ENCODE measurements around the gene USP47.

Gene USP47

DNA sequence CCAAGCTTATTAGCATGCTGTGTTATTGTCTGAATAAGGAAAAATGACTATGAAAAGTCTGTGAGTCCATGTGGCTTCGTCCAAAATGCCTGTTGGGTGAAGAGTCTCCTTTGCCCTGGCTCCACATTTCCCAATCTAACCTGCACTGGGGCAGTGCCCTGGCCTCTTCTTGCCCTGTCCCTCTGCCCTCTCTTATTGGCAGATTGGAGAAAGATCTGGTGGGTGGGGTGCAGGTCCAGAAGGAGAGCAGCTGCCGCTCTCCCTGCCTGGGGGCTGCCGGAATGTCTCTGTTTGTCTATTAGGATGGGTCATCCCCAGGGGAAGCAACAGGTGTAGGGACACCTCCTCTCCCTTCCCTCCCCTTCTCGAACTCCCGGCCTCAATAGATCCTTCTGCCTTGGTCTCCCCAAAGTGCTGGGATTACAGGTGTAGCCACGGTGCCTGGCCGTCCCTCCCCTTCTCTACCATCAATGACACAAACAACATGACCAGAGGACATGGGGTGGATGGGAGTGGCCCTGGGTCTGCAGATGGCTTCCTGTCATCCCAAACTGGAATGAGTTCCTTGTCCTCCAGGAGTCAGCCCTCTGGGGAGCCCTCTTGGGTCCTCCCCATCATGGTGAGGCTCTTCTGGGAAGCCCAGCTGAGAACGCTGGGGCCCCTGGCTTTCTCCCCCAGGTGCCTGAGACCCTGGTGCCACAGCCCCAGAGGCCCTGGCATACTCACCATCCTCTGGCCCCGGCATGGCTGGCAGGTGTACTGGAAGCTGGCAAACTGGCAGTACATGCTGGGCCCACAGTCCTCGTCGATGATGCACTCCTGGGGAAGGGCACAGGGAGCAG lies 126.1 kb downstream of the USP47 start:
- DNase-seq: no peak

DNA sequence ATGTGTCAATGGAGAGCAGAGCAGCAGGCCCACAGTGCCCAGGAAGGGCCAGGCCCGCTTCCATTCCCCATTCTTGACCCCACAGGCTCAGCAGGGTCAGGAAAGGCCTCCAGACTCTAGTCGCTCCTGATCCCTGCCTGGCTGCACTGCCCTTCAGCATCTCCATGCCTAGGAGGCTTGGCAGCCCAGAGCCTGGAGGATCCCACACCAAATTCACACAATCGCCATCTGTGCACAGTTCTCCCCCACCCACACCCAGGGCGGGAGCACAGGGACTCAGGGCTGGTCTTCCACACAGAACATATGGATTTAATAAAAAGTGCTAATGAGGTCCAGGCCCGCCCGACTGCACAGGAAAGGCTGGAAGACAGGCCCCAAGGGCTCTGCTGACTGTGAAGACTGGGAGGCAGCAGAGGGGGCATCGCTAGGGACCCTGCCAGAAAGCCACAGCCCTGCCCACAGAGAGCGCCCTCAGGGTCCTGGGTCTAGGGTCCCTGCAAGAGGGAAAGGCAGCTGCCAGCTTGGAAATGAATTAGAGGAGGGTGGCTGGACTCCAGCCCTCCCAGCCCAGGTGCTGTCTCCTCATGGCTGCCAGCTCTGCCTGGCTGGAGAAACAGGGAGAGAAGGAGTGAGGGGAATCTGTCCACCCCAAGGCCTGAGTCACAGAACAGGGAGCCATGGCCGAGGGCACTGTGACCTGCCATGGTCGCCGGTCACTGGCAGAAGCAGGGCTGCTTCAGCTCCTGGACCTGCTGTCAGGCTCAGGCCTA lies 126.9 kb downstream of the USP47 start:
- DNase-seq: peak; percentile 56

DNA sequence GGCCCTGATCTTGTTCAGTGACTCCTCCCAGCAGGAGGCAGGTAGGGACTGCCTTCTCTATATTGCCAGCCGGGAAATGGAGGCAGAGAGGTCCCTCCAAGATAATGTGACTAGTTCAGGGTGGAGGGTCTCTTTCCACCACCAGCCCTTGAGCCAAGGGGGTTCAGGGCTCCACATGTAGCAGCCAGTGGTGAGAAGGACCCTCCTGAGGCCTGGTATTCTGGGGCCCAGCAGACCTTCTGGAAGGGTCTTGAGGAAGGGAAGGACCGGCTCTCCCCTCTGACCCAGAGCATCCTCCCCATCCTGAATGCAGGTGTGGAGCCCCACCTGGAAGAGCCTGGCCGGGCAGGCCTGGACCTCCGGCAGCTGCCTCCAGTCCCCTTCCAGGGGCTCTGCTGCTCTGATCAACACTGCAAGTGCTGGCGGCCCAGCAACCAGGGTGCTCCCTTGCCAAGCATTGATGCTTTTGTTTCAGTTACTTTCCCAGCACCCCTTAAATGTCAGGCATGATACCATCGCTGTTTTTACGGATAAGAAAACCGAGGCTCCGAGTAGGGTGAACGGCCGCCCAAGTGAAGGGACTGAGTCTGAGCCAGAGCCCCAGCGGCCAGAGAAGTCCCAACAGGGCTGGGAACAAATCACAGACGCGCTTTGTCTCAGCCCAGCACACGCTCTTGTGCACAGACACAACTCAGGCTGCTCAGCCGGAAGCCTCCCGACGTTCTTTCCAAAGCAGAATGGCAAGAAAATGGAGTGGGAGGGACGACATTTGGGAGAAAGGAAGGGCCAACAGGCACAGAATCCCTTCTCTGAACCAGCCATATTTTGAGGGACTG lies 127.8 kb downstream of the USP47 start:
- DNase-seq: peak; percentile 40

DNA sequence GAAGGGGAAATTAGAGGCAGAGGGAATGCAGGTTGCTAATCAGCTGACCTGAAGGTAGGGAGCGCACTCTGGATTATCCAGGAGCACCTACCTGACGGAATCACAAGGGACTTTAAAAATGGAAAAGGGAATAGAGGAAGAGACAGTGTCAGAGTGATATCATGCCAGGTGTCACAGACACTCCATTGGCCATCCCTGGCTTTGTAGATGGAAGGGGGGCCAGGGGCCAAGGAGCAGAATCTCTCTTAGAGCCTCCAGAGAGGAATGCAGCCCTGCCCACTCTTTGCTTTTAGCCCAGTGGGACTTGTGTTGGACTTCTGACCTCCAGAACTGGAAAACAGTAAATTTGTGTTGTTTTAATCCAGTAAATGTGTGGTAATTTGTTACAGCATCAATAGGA lies 128.8 kb downstream of the USP47 start:
- peak; percentile 8 for DNase-seq

DNA sequence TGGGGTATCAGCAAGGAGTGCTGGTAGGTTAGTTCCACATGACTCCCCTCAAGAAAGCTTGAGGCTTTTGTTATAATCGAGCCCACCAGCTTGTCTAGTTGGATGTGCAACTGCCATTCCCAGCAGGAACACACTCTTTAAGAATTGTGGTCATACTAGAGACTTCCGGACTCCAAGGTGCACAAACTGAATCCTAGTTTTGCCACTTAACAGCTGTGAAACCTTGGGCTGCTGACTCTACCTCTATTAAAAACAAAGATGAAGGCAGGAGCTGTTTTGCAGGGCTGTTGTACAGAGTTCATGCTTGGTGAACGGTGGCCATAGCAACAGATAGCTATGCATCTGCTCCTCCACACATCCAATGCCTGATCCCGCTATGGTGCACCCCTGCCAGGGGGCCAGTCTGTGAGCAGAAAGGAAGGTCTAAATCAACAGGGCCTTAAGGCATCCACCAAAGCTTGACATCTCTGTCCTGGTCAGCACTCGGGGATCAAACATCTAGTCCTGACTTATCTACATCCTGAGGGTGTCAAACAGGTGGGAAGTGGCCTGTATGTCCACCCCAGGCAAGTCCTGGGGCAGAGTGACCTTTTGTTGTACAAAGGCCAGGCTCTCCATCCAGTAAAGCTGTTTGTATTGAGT lies 130.3 kb downstream of the USP47 start:
- peak; percentile 70 for DNase-seq

DNA sequence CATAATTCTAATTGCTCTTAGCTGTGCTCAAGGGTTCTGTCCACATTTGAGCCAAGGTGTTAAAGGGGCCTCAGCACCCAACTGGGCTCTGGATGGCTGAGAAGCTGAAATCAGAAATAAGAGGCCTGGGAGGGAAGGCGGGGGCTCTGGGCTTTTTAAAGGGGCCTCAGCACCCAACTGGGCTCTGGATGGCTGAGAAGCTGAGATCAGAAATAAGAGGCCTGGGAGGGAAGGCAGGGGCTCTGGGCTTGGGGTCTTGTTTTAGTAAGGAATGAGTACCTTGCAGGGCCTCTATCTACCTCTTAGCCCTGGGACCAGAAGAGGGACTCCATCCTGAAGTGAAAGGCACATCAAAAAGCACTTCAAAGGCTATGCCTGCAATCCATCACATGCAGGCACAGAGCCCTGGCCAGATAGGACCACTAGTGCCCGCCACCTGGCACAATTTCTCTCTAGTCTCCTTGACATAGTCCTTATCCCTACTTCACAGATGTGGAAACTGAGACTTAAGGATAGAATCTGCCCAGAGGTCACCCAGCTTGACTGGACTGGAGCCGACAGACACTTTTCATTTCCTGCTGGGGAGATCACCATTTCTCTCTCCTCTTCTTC lies 131.1 kb downstream of the USP47 start:
- DNase-seq: no peak

DNA sequence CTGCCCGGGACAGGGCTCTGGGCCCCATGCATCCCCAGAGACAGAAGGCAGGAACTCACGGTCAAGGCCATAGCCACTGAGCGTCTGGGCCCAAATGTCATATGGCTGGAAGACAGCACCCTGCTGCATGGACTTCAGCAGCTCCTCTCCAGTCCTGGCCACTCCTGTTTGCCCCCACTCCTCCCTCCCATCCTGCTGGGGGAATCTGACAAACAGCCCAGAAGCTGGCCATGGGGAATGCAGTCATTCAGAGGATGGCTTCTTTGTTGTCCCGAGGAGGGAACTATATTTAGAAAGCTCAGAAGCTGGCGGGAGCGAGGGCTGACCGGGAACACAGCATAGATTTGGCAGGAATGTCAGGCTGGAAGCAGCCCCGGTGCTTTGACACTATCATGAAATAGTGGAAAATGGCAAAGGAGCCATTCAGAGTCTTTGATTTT lies 131.6 kb downstream of the USP47 start:
- peak; percentile 30 for DNase-seq

DNA sequence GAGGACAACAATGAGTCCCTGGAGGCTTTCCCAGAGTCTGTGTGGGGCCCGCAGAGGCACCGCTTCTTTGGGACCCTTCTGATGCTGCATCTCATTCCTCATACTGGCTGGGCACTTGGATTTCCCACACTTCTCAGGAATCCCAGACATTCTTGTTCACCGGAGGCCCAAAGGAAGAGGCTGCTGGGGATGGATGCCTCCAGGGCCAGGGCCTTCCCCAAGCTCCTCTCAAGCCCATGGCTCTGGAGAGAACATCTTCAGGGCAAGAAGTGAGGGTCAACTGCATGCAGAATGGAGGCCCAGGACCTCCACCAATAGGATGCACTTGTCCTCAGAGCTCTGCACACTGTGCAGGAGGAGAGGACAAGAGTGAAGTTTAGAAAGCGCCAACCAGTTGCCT lies 132.1 kb downstream of the USP47 start:
- no peak for DNase-seq

DNA sequence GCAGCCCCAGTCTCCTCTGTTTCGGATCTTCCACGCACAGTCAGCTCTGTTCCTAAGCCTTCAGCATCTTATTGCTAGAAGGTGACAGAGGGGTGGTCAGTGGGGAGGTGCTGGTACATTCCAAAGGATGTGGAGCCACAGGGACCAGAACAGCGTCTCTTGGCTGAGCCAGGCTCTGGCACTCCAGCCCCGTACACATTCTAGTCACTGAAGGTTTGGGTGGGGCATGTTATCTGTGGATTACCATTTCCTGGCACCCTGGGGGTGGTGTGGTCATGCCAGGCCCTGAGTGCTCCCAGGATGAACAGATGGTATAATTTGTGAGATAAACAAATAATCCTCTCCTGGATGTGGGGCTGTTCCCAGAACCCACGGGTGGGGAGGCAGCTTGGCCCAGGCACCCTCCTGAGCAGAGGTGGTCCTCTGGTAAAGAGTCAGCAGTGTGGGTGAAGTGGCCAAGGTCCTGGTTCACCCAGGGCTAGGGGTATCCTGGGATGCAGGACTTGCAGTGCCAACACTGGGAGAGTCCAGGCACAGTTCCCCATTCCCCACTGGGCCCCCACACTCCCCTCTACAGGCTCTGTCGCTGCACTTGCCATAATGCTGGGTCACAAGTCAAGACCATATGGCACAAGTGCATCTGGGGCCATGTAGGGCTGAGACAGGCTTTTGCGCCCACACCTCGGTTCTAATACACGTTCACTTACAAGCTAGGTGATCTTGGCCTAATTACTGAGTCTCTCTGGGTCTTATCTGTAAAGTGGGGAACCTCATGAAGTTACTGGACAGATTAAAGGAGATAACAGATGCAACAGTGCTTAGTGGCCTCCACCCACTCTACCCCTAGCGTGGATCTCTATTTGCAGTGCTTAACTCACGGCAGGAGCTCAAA lies 133.7 kb downstream of the USP47 start:
- DNase-seq: no peak

DNA sequence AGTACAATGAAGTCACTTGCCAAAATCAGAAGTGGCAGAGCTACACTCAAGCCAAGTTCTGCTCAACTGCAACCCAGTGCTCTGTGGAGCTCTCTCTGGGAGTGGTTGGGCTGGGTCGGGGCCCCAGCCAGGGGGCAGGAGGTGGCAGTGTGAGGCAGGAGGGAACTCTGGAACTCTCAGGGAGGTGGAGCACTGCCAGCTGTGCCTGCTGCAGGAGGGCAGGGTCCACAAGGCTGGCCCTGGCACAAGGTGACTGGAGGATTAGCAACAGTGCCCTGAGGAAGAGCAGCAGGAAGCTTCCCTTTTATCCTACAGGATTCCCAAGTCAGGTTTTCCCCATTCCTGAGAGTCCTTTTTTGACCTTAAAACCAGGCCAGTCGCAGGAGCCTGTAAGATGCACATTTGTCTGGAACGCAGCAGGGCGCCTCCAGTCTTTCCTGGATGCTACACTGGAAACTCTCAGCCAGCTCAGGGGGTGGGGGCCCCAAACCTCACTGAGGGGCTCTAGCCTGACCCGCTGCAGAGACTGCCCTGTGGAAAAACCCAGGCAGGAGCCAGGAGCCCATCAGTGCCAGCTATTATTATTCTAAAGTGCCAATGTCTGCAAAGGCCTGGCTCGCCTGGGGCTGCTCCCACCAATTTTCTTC lies 134.8 kb downstream of the USP47 start:
- DNase-seq: no peak

DNA sequence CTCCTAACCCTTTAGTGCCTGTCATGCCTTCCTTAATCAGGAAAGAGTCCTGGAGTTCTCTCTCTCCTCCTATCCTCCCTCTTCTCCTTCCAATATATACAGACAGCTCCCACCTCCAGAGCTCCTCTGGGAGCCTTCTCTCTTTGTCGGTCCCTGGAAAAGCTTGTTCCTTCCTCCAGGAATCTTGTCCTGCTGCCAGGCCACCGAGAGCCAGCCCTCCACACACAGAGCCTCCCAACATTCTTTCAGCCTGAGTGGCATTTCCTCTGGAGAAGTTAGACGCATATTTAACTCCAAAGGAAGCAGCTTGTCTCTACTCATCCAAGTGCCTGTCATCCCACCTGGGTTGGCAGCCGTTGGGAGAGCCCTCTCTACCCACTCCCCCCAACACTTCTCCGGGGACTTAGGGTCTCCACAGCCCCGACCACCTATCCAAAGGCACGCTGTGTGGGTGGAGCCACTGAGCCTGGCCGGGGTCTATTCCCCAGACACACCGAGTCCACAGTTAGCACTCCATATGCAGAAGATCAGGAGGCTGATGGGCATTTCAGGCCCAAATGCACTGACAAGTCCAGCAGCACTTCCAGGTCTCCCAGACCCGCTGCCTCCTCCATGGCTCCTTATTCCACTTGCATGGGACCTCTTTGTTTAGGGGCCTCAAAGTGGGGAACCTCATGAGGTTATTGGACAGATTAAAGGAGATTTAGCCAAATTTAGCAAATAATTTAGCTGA lies 135.6 kb downstream of the USP47 start:
- no peak for DNase-seq

DNA sequence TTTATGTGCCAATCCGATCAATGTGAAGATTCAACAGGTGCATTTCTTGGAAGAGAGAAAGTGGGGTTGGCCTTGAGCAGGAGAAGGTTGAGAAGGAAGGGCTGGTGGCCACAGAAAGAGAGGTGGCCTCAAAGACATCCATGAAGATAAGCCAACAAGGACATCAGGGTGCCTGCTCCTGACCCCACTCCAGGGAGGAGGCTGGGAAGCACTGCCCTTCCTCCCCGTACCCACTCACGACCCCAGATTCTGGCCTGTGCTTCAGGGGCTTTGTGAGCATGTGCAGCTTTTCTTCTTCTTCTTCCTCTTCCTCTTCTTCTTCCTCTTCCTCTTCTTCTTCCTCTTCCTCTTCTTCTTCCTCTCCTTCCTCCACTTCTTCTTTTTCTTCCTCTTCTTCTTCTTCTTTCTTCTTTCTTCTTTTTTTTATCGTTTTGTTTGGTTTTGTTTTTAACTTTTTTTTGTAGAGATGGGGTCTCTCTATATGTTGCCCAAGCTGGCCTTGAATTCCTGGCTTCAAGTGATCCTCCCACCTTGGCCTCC lies 136.4 kb downstream of the USP47 start:
- DNase-seq: no peak

DNA sequence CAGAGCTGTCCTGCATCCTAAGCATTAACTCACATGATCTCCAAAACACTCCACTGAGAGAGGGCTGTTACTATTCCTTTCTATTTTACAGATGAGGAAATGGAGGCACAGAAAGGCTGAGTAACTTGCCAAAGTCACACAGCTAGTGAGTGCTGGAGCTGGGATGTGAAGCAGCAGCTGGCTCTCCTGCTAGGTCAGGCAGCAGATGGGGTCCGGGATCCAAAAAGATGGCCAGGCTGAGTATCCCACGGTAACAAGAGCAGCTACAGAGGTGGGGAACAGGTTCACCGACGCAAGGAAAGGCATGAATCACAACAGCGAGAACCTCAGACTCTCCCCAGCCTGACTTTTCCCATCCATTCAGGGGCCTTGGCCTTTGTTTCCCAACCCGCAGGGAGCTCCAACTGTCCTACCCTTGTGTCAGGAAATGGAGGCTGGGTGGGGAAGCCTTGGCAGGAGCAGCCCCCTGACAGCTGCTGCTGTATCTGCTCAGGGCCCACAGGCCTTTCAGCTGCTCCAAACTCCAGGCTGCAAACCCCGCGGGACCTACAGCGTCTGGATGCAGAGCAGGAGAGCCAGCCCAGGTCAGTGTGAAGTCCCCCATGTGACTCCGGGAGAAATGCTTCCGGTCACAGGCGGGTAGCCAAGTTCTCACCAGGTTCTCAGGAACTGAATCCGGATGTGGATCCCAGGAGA lies 137.2 kb downstream of the USP47 start:
- DNase-seq: peak; percentile 80

DNA sequence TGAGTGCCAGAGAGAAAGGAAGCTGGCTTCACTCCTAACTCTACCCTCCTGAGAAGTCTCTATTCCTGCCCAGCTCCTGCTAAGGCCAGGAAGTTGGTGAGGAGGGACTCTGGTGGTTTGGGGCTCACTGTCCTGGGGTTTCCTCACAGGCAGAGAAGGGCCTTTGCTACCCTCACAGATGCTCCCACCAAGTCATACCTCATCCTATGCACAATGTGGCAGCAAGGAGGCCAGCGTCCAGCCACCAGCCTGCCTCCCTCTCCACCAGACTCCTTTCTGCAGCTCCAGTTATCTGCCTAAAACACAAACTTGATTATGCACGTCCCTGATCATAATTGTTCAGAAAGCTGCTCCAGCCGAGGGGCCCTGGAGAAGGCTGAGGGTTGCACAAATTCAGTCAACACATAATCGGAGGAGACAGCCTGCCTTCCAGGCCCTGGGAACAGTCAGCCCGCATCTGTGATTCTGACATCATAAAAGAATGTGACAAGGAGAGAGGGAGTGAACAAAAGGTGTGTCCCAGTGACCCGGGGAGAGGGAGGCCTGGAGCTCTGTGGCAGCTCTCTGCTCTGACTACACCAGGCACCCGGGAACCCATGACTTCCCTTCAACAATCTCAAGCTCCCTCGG lies 137.8 kb downstream of the USP47 start:
- peak; percentile 90 for DNase-seq

DNA sequence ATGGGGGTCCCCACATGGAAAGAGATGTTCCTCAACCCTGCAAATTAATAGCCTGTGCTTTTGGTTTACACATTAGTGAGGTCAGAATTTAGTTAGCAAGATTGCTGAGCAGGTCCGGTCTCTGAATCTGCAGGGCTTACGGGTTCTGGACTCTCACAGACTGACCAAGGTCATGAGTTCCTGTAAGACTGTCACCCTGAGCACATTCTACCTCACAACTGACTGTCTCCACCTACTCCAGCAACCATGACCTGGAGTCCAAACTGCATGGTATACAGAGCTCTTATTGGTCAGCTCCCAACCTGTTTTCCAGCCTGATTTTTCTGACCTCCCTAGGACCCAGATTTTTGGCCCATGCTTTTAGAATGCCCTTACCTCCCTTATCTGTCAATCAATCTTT lies 138.4 kb downstream of the USP47 start:
- DNase-seq: no peak

DNA sequence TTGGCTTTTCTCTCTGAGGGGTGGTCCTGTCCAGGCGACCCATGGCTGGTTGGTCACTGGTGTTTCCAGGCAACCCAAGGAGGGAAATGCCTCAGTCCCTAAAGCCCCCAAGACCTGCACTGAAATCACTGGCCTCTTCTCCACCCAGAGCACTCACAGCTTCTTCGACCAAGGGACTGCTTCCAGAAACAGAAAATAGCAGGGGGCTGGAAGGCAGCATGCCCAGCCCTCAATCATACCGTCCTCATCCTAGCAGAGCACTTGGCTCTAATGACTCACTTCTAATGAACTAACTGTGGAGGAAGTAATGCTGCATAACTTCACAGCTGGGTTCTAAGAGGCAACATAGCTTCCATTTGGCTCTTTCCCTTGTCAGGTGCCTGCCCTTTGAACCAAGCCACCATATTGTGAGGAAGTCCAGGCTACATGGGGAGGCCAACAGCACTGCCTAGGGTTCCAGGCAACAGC lies 139.1 kb downstream of the USP47 start:
- DNase-seq: no peak

DNA sequence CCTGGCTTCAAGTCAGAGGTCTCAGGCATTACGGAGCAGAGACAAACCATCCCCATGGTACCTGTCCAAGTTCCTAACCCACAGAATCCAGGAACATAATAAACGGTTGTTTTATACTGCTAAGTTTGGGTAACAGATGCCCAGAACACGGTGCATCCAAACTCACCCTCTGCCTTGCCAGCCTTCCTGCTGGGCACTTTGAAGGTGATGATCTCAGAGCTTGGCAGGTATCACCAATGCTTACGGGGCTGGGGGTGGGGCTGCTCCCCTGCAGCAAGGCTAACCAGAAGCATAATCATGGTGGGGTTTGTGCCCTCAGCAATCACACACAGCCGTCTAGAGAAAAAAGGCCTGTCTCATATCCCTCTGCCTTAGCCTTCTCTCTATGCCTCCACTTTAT lies 139.6 kb downstream of the USP47 start:
- no peak for DNase-seq

DNA sequence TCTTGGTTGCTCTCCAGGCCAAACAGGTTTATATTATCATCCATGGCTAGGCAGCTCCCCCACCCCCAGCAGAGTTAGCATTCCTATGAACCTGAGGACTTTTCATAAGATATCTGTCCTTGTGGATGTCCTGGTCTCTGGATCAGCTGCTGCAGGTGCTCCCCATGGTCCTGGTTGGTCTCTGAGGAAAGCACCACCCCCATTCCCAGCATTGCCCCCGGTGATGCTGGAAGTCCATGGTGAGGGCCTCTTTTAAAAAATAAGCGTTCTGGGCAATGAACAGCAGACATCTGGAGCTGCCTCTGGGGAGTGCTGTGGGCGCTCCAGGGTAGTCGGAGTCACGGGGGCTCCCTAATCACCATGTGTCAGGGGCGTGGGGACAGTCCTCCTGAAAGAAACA lies 140.1 kb downstream of the USP47 start:
- DNase-seq: no peak

Data from retina (tissue), 1 donor.